Right renal cortex interstitium (tissue), 3 donors: ENCODE results near the gene CCR2. TPM values are rescaled to one million over a fixed set of nuclear protein-coding genes. Genes with fewer than 3 reads are reported as not detected.
"Not testable (repeated sequence)": the region's sequence is repeated elsewhere in the genome, so short reads cannot be mapped to it uniquely, and the experiment has no call there.

Source experiments
- DNase-seq, 3 donors: peaks; one replicate each; pipeline ENCODE4 v3.0.0-alpha.2; 2013; ENCODE audit warnings: low read depth in 3 of 3, low spot score in 2 of 3
- polyA plus RNA-seq, 3 donors: library from polyadenylated mRNA; unstranded; fragments of 120-200 nt; gene quantifications; one replicate each; pipeline ENCODE4 v1.2.1, GENCODE V29; 2013; ENCODE audit not compliant: insufficient read length in 3 of 3

The CCR2 gene
- polyA plus RNA-seq, 3 donors: 2.0 to 2.1 (median 2.1) TPM

GRCh38 chr3:46400846-46401245, 46.9 kb downstream of the CCR2 start:
- no peak for DNase-seq

DNA sequence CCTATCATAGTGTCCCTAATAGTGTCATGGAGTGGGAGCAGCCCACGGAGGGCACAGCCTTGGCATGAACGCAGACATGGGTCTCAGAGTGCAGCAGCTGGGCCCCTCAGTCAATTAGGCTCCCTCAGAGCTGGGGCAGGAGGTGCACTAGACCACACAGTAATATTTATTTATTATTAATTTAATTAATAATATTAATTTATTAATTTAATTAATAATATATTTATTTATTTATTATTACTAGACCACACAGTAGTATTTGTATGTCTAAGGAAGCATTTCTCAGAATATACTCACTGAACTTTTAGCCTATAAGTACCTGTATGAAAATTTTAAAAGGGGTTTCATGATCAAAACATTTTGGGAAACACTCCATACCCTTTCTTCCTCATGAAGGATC, 47.7 kb downstream of the CCR2 start:
- no peak for DNase-seq

DNA sequence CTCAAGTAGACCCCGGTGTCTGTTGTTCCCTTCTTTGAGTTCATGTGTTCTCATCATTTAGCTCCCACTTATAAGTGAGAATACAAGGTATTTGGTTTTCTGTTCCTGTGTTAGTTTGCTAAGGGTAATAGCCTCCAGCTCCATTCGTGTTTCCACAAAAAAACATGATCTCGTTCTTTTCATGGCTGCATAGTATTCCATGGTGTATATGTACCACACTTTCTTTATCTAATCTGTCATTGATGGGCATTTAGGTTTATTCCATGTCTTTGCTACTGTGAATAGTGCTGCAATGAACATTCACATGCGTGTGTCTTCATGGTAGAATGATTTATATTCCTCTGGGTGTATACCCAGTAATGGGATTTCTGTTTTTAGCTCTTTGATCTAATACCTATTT, 49.0 kb downstream of the CCR2 start:
- DNase-seq: not testable (repeated sequence)

GRCh38 chr3:46405301-46406019, 51.5 kb downstream of the CCR2 start:
- no peak for DNase-seq

GRCh38 chr3:46406443-46406787, 52.5 kb downstream of the CCR2 start:
- DNase-seq: no peak

GRCh38 chr3:46406788-46407611, 53.1 kb downstream of the CCR2 start, which contains the start of the genes CCR5AS and CCRL2:
Gene CCR5AS, minus strand, starts transcription at chr3:46407066.
Gene CCRL2, plus strand, starts transcription at chr3:46407259. Its CDS starts 821 bp downstream, at chr3:46408080.
- no peak for DNase-seq

- no peak for DNase-seq
Measured at GRCh38 chr3:46407970-46408369, 54.1 kb downstream of the CCR2 start.

- no peak for DNase-seq
Measured at GRCh38 chr3:46408853-46409252, 54.9 kb downstream of the CCR2 start.

DNA sequence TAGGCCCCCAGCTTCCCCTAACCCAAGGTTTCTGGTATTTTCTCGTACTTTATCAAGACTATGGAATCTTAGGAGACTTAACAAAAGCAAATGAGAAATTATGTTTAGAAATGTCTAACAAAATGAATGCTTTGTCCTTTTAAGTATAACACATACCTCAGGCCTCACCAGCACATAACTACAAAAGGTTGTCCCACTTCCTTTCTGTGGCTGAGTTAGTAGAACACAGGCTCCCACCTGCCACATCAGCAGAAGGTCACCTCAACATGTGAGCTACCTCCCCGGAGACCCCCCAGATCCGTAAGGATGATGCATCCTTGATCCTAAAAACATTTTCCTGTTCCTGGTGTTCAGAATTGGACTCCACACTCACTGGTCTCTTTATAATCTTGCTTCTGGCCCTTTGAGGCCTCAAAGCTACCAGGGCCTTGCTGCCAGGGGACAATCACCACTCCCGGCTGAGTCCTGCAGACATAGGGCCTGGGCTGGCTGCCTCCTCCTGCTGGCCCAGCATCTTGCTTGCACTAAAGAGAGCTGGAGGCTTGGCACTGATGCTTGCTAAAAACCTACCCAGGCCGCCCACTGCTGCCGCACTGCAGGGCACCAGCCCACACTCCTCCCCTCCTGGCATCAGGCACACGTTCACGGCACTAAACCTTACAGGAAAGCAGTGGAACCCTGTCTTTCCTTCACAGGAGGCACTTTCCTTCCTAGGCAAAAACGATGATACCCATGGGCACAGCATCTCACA, 56.0 kb downstream of the CCR2 start:
- no peak for DNase-seq

Other genes with a start within 250 kb of the CCR2 start
- gene CCR1, start 145.8 kb upstream of the CCR2 start, polyA plus RNA-seq: 1 to 10 TPM; 1.7 to 2.6 (median 2.4) TPM
- under 1 TPM in 2 of 3 donors, not detected in 1; 0.08 to 0.21 TPM for gene CCR3, start 111.7 kb upstream of the CCR2 start, polyA plus RNA-seq
- under 1 TPM; 0.46 to 0.69 (median 0.51) TPM for gene CCR5, start 16.8 kb downstream of the CCR2 start, polyA plus RNA-seq
- 1 to 10 TPM; 1.1 to 1.5 (median 1.3) TPM for gene CCRL2, start 53.1 kb downstream of the CCR2 start, polyA plus RNA-seq
- gene LTF, start 110.8 kb downstream of the CCR2 start, polyA plus RNA-seq: 1 to 10 TPM; 2.3 to 2.8 (median 2.6) TPM
- gene RTP3, start 143.9 kb downstream of the CCR2 start, polyA plus RNA-seq: not detected
- 1 to 10 TPM; 2.0 to 2.4 (median 2.3) TPM for gene LRRC2, start 212.2 kb downstream of the CCR2 start, polyA plus RNA-seq